ENCODE measurements around the gene BRD1.
"Not testable (repeated sequence)": the region's sequence is repeated elsewhere in the genome, so short reads cannot be mapped to it uniquely, and the experiment has no call there.

The BRD1 gene

DNA sequence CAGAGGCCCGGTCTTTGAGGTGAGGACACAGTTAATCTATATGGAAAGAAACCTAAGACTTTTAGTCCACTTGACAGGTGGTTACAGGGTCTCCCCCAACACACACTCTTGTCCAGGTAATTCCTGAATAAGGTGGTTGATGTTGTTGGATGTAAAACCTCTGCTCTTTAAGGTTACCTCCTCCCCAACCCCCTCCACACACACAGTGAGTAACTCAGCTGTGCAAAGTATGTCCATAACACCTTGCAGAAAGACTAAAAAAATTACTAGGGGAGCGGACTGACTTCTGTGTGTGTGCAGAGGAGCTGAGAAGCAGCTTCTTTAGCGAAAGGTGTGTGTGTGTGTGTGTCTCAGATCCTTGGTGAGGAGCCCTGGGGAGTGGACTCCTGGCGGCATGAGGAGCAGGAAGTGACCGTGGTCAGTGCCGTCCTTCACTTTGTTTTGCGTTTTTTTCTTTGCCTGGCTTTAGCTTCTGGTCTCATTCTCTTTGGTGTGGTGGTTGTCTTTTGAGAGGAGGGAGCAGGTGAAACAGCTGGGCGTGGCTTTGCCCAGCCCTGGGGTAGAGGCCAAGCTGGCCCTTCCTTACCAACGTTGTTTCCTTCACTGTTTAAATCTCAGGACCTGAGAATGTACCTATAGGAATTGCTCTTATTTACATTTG, 27.7 kb upstream of the BRD1 start:
- Histone ChIP-seq H3K36me3 (ENCODE audit: insufficient read depth) (no peaks in the 10 kb centered on the region), H3K4me3 (IDR thresholded peaks at IDR 0.05; ENCODE audit: insufficient read depth, low read depth, low read length) (no peak overlapping the region), H3K9ac (peak overlapping the region; percentile 67; the same call in 1 of the 2 replicates), H3K79me2 (ENCODE audit: insufficient read depth, low read depth) (peaks cover 39% of the 10 kb centered on the region), H3K27ac (no peak overlapping the region), H4K20me1 (ENCODE audit: insufficient read depth) (no peaks in the 10 kb centered on the region), H3K4me2 (peak overlapping the region; percentile 88), H3K27me3 (ENCODE audit: insufficient read depth, low read depth) (no peaks in the 10 kb centered on the region), H2AFZ (ENCODE audit: low read depth) (no peak overlapping the region), H3K4me1 (ENCODE audit: low read depth, poor library complexity, severe bottlenecking) (peaks cover 13% of the 10 kb centered on the region)
- no peak for TF ChIP-seq CTCF (conservative IDR thresholded peaks at IDR 0.05; ENCODE audit: low read depth, low read length)

DNA sequence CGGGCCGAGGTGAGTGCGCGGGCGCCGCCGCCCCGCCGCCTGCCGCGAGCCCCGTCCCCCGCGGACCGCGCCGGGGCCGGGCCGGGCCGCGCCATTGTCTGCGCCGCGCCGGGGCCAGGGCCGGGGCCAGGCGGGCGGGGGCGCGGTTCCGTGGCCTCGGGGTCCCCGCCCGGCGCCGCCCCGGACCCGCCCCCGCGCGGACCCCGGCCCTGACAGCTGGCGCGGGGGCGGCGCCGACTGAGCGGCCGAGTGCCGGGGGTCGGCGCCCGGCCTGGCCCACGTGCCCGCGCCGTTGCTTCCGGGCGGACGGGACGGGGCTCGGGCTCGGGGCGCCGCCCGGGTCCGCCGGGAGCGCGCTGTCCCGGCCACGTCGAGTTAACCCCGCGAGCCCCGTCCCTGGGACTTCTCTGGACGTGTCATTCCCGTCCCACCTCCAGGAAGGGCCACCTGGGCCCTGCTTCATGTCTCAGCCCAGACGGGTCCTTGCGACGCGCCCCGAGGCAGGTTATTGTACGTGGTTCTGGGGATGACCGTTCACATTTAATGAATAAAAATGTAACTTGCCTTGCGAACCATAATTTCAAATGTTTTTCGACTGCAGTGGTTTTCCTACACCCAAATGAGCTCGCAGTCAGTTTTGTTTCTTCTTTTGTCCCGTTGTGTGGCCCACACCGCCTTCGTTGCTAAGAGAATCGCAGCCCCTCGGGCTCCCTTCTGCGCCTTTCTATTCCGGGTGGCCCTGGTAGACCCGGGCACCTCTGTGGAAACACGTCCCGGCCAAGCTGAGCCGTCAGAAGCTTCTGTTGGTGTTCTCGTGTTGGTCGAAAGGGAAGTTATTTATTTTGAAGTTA, 26.5 kb upstream of the BRD1 start:
- Histone ChIP-seq H2AFZ (ENCODE audit: low read depth) (no peak overlapping the region), H3K9ac (peak overlapping the region; percentile 67), H3K4me1 (ENCODE audit: low read depth, poor library complexity, severe bottlenecking) (peaks cover 13% of the 10 kb centered on the region), H3K27me3 (ENCODE audit: insufficient read depth, low read depth) (no peaks in the 10 kb centered on the region), H3K79me2 (ENCODE audit: insufficient read depth, low read depth) (peaks cover 39% of the 10 kb centered on the region), H3K4me3 (IDR thresholded peaks at IDR 0.05; ENCODE audit: insufficient read depth, low read depth, low read length) (no peak overlapping the region), H3K4me2 (peak overlapping the region; percentile 88), H4K20me1 (ENCODE audit: insufficient read depth) (no peaks in the 10 kb centered on the region), H3K36me3 (ENCODE audit: insufficient read depth) (no peaks in the 10 kb centered on the region), H3K27ac (peak overlapping the region; percentile 44; the same call in 1 of the 2 replicates)
- TF ChIP-seq CTCF (conservative IDR thresholded peaks at IDR 0.05; ENCODE audit: low read depth, low read length): no peak

- Histone ChIP-seq H3K27me3 (ENCODE audit: insufficient read depth, low read depth) (no peaks in the 10 kb centered on the region), H3K4me2 (peak within 1 kb of the TSS; percentile 88), H3K4me1 (ENCODE audit: low read depth, poor library complexity, severe bottlenecking) (peaks cover 13% of the 10 kb centered on the region), H4K20me1 (ENCODE audit: insufficient read depth) (no peaks in the 10 kb centered on the region), H3K27ac (peak within 1 kb of the TSS; percentile 98), H3K79me2 (ENCODE audit: insufficient read depth, low read depth) (peaks cover 30% of the 10 kb centered on the region), H3K36me3 (ENCODE audit: insufficient read depth) (no peaks in the 10 kb centered on the region), H3K4me3 (IDR thresholded peaks at IDR 0.05; ENCODE audit: insufficient read depth, low read depth, low read length) (no peak within 1 kb of the TSS), H2AFZ (ENCODE audit: low read depth) (peak within 1 kb of the TSS; percentile 74), H3K9ac (peak within 1 kb of the TSS; percentile 94)
- no peak for TF ChIP-seq CTCF (conservative IDR thresholded peaks at IDR 0.05; ENCODE audit: low read depth, low read length)
Measured at GRCh38 chr22:49852898-49853894, 25.5 kb upstream of the BRD1 start, which contains the start of gene ZBED4. TSS of gene ZBED4 (plus strand) at chr22:49853844. CDS start at chr22:49883663, 29,819 bp downstream.

- H3K4me2 ChIP-seq: peak overlapping the region; percentile 63
- H3K79me2 ChIP-seq (ENCODE audit: insufficient read depth, low read depth): peaks cover 27% of the 10 kb centered on the region
- H4K20me1 ChIP-seq (ENCODE audit: insufficient read depth); H3K36me3 ChIP-seq (ENCODE audit: insufficient read depth); H3K27me3 ChIP-seq (ENCODE audit: insufficient read depth, low read depth); H3K4me3 ChIP-seq (IDR thresholded peaks at IDR 0.05; ENCODE audit: insufficient read depth, low read depth, low read length): not testable (repeated sequence)
- peak overlapping the region; percentile 94 for H3K9ac ChIP-seq
- peak overlapping the region; percentile 98 for H3K27ac ChIP-seq
- peak overlapping the region; percentile 74 for H2AFZ ChIP-seq (ENCODE audit: low read depth)
- peaks cover 13% of the 10 kb centered on the region for H3K4me1 ChIP-seq (ENCODE audit: low read depth, poor library complexity, severe bottlenecking)
Measured at GRCh38 chr22:49852568-49852897, 24.9 kb upstream of the BRD1 start.
